ENCODE data around the gene TMEM178A.

- TF ChIP-seq CTCF (IDR thresholded peaks at IDR 0.05) (no peak), RCOR1 (IDR thresholded peaks at IDR 0.05; ENCODE audit: low read depth, low read length) (no peak), EHMT2 (IDR thresholded peaks at IDR 0.05; ENCODE audit: low read depth) (no peak), EP300 (IDR thresholded peaks at IDR 0.05) (no peak), MAFK (IDR thresholded peaks at IDR 0.05; ENCODE audit: partially characterized antibody) (peak; percentile 30), MYC (IDR thresholded peaks at IDR 0.05; ENCODE audit: borderline replicate concordance, low read length) (no peak), CHD4 (IDR thresholded peaks at IDR 0.05; ENCODE audit: borderline replicate concordance) (no peak), POLR2A (IDR thresholded peaks at IDR 0.05; ENCODE audit: low read length) (no peak), CEBPB (IDR thresholded peaks at IDR 0.05) (no peak)
Observed at GRCh38 chr2:39618736-39619135, 47.0 kb upstream of the TMEM178A start.
